ENCODE results near the gene SYCE3.

Gene SYCE3

GRCh38 chr22:50607659-50608020 is 44.9 kb upstream of the SYCE3 start:
- H4K12ac ChIP-seq (ENCODE audit: low read depth, low read length): no peak overlapping the region
- peaks cover 1% of the 10 kb centered on the region for H3K9me3 ChIP-seq (ENCODE audit: insufficient read depth, low read depth, low read length)
- H3K79me2 ChIP-seq (ENCODE audit: control insufficient read depth, insufficient read depth, low read length, poor library complexity): no peaks in the 10 kb centered on the region
- no peak overlapping the region for H2BK5ac ChIP-seq (ENCODE audit: low read depth, low read length, poor library complexity)
- no peak overlapping the region for H3K4ac ChIP-seq (ENCODE audit: low read depth, low read length)
- no peak overlapping the region for H4K8ac ChIP-seq (ENCODE audit: low read depth, low read length)
- H2BK120ac ChIP-seq (ENCODE audit: insufficient read depth, low read length, poor library complexity): no peak overlapping the region
- H3K23ac ChIP-seq (ENCODE audit: low read length): no peak overlapping the region
- H3K4me1 ChIP-seq (ENCODE audit: control insufficient read depth in 1 of 2, insufficient read depth in 2 of 2, low read length in 2 of 2): no peaks in the 10 kb centered on the region
- no peak overlapping the region for H3K4me3 ChIP-seq (ENCODE audit: low read depth, low read length)
- H3K9ac ChIP-seq (ENCODE audit: low read length): no peak overlapping the region
- peaks cover 3% of the 10 kb centered on the region for H3K27me3 ChIP-seq (ENCODE audit: insufficient read depth, low read length)
- H2AFZ ChIP-seq (ENCODE audit: insufficient read depth, low read length, poor library complexity): no peak overlapping the region
- H2AK5ac ChIP-seq (ENCODE audit: low read length): no peak overlapping the region
- H3K79me1 ChIP-seq (ENCODE audit: low read length): no peaks in the 10 kb centered on the region
- WGBS (ENCODE audit: extremely low coverage, insufficient coverage, insufficient read length): no CpG with 5 or more reads among the region's 6 CpGs
- no peak overlapping the region for H2BK12ac ChIP-seq (ENCODE audit: low read length)
- no peak overlapping the region for H3K4me2 ChIP-seq (ENCODE audit: low read length)
- H3K27ac ChIP-seq (ENCODE audit: low read depth, low read length): no peak overlapping the region
- no peaks in the 10 kb centered on the region for H3K36me3 ChIP-seq (ENCODE audit: control insufficient read depth in 1 of 2, insufficient read depth in 2 of 2, low read length in 2 of 2)
- no peak overlapping the region for H4K91ac ChIP-seq (ENCODE audit: low read depth, low read length)
- no peak overlapping the region for H3K18ac ChIP-seq (ENCODE audit: low read length)
- no peak for DNase-seq
- no peak overlapping the region for H3K14ac ChIP-seq (ENCODE audit: low read length)

GRCh38 chr22:50606946-50607658 is 44.4 kb upstream of the SYCE3 start:
- no peak overlapping the region for H4K8ac ChIP-seq (ENCODE audit: low read depth, low read length)
- H2BK5ac ChIP-seq (ENCODE audit: low read depth, low read length, poor library complexity): no peak overlapping the region
- no peak overlapping the region for H2BK12ac ChIP-seq (ENCODE audit: low read length)
- H2AK5ac ChIP-seq (ENCODE audit: low read length): no peak overlapping the region
- H3K36me3 ChIP-seq (ENCODE audit: control insufficient read depth in 1 of 2, insufficient read depth in 2 of 2, low read length in 2 of 2): no peaks in the 10 kb centered on the region
- H3K14ac ChIP-seq (ENCODE audit: low read length): no peak overlapping the region
- H3K4me1 ChIP-seq (ENCODE audit: control insufficient read depth in 1 of 2, insufficient read depth in 2 of 2, low read length in 2 of 2): no peaks in the 10 kb centered on the region
- H3K9me3 ChIP-seq (ENCODE audit: insufficient read depth, low read depth, low read length): peaks cover 1% of the 10 kb centered on the region
- no CpG with 5 or more reads among the region's 18 CpGs for WGBS (ENCODE audit: extremely low coverage, insufficient coverage, insufficient read length)
- no peak overlapping the region for H3K27ac ChIP-seq (ENCODE audit: low read depth, low read length)
- H2BK120ac ChIP-seq (ENCODE audit: insufficient read depth, low read length, poor library complexity): no peak overlapping the region
- H3K4me3 ChIP-seq (ENCODE audit: low read depth, low read length): no peak overlapping the region
- H2AFZ ChIP-seq (ENCODE audit: insufficient read depth, low read length, poor library complexity): no peak overlapping the region
- H3K4ac ChIP-seq (ENCODE audit: low read depth, low read length): no peak overlapping the region
- no peak overlapping the region for H4K12ac ChIP-seq (ENCODE audit: low read depth, low read length)
- no peak for DNase-seq
- H3K9ac ChIP-seq (ENCODE audit: low read length): no peak overlapping the region
- no peak overlapping the region for H3K23ac ChIP-seq (ENCODE audit: low read length)
- no peaks in the 10 kb centered on the region for H3K79me2 ChIP-seq (ENCODE audit: control insufficient read depth, insufficient read depth, low read length, poor library complexity)
- no peak overlapping the region for H3K18ac ChIP-seq (ENCODE audit: low read length)
- no peaks in the 10 kb centered on the region for H3K79me1 ChIP-seq (ENCODE audit: low read length)
- H4K91ac ChIP-seq (ENCODE audit: low read depth, low read length): no peak overlapping the region
- H3K27me3 ChIP-seq (ENCODE audit: insufficient read depth, low read length): peaks cover 7% of the 10 kb centered on the region
- H3K4me2 ChIP-seq (ENCODE audit: low read length): no peak overlapping the region

GRCh38 chr22:50606165-50606945 is 43.6 kb upstream of the SYCE3 start:
- WGBS (ENCODE audit: extremely low coverage, insufficient coverage, insufficient read length): no CpG with 5 or more reads among the region's 19 CpGs
- H3K18ac ChIP-seq (ENCODE audit: low read length): no peak overlapping the region
- H2BK120ac ChIP-seq (ENCODE audit: insufficient read depth, low read length, poor library complexity): no peak overlapping the region
- no peak overlapping the region for H3K4me3 ChIP-seq (ENCODE audit: low read depth, low read length)
- no peak overlapping the region for H2BK5ac ChIP-seq (ENCODE audit: low read depth, low read length, poor library complexity)
- H3K14ac ChIP-seq (ENCODE audit: low read length): no peak overlapping the region
- H4K91ac ChIP-seq (ENCODE audit: low read depth, low read length): no peak overlapping the region
- no peak overlapping the region for H3K4me2 ChIP-seq (ENCODE audit: low read length)
- H3K9me3 ChIP-seq (ENCODE audit: insufficient read depth, low read depth, low read length): peaks cover 1% of the 10 kb centered on the region
- H4K8ac ChIP-seq (ENCODE audit: low read depth, low read length): no peak overlapping the region
- H2AFZ ChIP-seq (ENCODE audit: insufficient read depth, low read length, poor library complexity): no peak overlapping the region
- H3K27ac ChIP-seq (ENCODE audit: low read depth, low read length): no peak overlapping the region
- no peak for DNase-seq
- no peak overlapping the region for H2BK12ac ChIP-seq (ENCODE audit: low read length)
- H3K79me1 ChIP-seq (ENCODE audit: low read length): no peaks in the 10 kb centered on the region
- H3K79me2 ChIP-seq (ENCODE audit: control insufficient read depth, insufficient read depth, low read length, poor library complexity): no peaks in the 10 kb centered on the region
- H3K9ac ChIP-seq (ENCODE audit: low read length): no peak overlapping the region
- peaks cover 0 to 2% of the 10 kb centered on the region in 2 experiments for H3K4me1 ChIP-seq (ENCODE audit: control insufficient read depth in 1 of 2, insufficient read depth in 2 of 2, low read length in 2 of 2)
- H3K23ac ChIP-seq (ENCODE audit: low read length): no peak overlapping the region
- H2AK5ac ChIP-seq (ENCODE audit: low read length): no peak overlapping the region
- H3K36me3 ChIP-seq (ENCODE audit: control insufficient read depth in 1 of 2, insufficient read depth in 2 of 2, low read length in 2 of 2): no peaks in the 10 kb centered on the region
- H4K12ac ChIP-seq (ENCODE audit: low read depth, low read length): no peak overlapping the region
- H3K27me3 ChIP-seq (ENCODE audit: insufficient read depth, low read length): peaks cover 11% of the 10 kb centered on the region
- H3K4ac ChIP-seq (ENCODE audit: low read depth, low read length): no peak overlapping the region

GRCh38 chr22:50605613-50606074 is 42.9 kb upstream of the SYCE3 start:
- H3K79me1 ChIP-seq (ENCODE audit: low read length): no peaks in the 10 kb centered on the region
- no CpG with 5 or more reads among the region's 20 CpGs for WGBS (ENCODE audit: extremely low coverage, insufficient coverage, insufficient read length)
- DNase-seq: no peak

More at GRCh38 chr22:50605613-50606074, 42.9 kb upstream of the SYCE3 start:
- no peak overlapping the region for H3K18ac ChIP-seq (ENCODE audit: low read length)
- H4K12ac ChIP-seq (ENCODE audit: low read depth, low read length): no peak overlapping the region
- H3K9me3 ChIP-seq (ENCODE audit: insufficient read depth, low read depth, low read length): peaks cover 1% of the 10 kb centered on the region
- no peak overlapping the region for H2BK120ac ChIP-seq (ENCODE audit: insufficient read depth, low read length, poor library complexity)
- no peak overlapping the region for H3K4ac ChIP-seq (ENCODE audit: low read depth, low read length)
- H2AFZ ChIP-seq (ENCODE audit: insufficient read depth, low read length, poor library complexity): no peak overlapping the region
- no peak overlapping the region for H4K8ac ChIP-seq (ENCODE audit: low read depth, low read length)
- no peak overlapping the region for H2AK5ac ChIP-seq (ENCODE audit: low read length)
- H4K91ac ChIP-seq (ENCODE audit: low read depth, low read length): no peak overlapping the region
- H3K9ac ChIP-seq (ENCODE audit: low read length): no peak overlapping the region
- no peak overlapping the region for H2BK5ac ChIP-seq (ENCODE audit: low read depth, low read length, poor library complexity)
- H3K36me3 ChIP-seq (ENCODE audit: control insufficient read depth in 1 of 2, insufficient read depth in 2 of 2, low read length in 2 of 2): no peaks in the 10 kb centered on the region
- no peak overlapping the region for H3K4me3 ChIP-seq (ENCODE audit: low read depth, low read length)
- no peak overlapping the region for H3K4me2 ChIP-seq (ENCODE audit: low read length)
- H3K27me3 ChIP-seq (ENCODE audit: insufficient read depth, low read length): peaks cover 16% of the 10 kb centered on the region
- no peak overlapping the region for H3K14ac ChIP-seq (ENCODE audit: low read length)
- H3K27ac ChIP-seq (ENCODE audit: low read depth, low read length): no peak overlapping the region
- no peak overlapping the region for H2BK12ac ChIP-seq (ENCODE audit: low read length)
- no peaks in the 10 kb centered on the region for H3K79me2 ChIP-seq (ENCODE audit: control insufficient read depth, insufficient read depth, low read length, poor library complexity)
- H3K23ac ChIP-seq (ENCODE audit: low read length): no peak overlapping the region
- peaks cover 3 to 4% of the 10 kb centered on the region in 2 experiments for H3K4me1 ChIP-seq (ENCODE audit: control insufficient read depth in 1 of 2, insufficient read depth in 2 of 2, low read length in 2 of 2)

All from trophoblast cell (in vitro differentiated cells and primary cell).